Measurements from ENCODE around the gene R3HDM2.

GRCh38 chr12:57341275-57341990 lies 89.4 kb downstream of the R3HDM2 start:
- TF ChIP-seq EZH2 (IDR thresholded peaks at IDR 0.05; ENCODE audit: borderline replicate concordance, insufficient read depth, low read length, poor library complexity, severe bottlenecking), result no peak
- no peak for TF ChIP-seq TAF1 (IDR thresholded peaks at IDR 0.05; ENCODE audit: low read depth)
- no peak for TF ChIP-seq SMC3 (conservative IDR thresholded peaks at IDR 0.05; ENCODE audit: poor library complexity)
- no peak for TF ChIP-seq REST (IDR thresholded peaks at IDR 0.05; ENCODE audit: borderline replicate concordance)
- no peak for TF ChIP-seq MXI1 (conservative IDR thresholded peaks at IDR 0.05; ENCODE audit: poor library complexity, severe bottlenecking)
- no peak for TF ChIP-seq CTCF (IDR thresholded peaks at IDR 0.05; ENCODE audit: poor library complexity, severe bottlenecking)
- TF ChIP-seq EP300 (conservative IDR thresholded peaks at IDR 0.05; ENCODE audit: poor library complexity, severe bottlenecking), result no peak
- no peak for TF ChIP-seq POLR2AphosphoS5 (IDR thresholded peaks at IDR 0.05)
- TF ChIP-seq RAD21 (conservative IDR thresholded peaks at IDR 0.05), result no peak

Measured in neural cell (in vitro differentiated cells).